ENCODE measurements around the gene CDC42BPA.
A peak's percentile ranks its signal among the peaks of the same experiment; 100 is the strongest.
"Not testable (repeated sequence)": the region's sequence is repeated elsewhere in the genome, so short reads cannot be mapped to it uniquely, and the experiment has no call there.

The CDC42BPA gene

GRCh38 chr1:227318016-227318852 is at the start of gene CDC42BPA:
Gene CDC42BPA, minus strand, starts transcription at chr1:227318492. Its CDS starts 1,310 bp downstream, at chr1:227317182.
- FAIRE-seq: no peak
- DNase-seq (ENCODE audit: low spot score): peak; percentile 87

- FAIRE-seq: no peak
- DNase-seq (ENCODE audit: low spot score): no peak
Observed at GRCh38 chr1:227368009-227368408, 49.7 kb upstream of the CDC42BPA start.

DNA sequence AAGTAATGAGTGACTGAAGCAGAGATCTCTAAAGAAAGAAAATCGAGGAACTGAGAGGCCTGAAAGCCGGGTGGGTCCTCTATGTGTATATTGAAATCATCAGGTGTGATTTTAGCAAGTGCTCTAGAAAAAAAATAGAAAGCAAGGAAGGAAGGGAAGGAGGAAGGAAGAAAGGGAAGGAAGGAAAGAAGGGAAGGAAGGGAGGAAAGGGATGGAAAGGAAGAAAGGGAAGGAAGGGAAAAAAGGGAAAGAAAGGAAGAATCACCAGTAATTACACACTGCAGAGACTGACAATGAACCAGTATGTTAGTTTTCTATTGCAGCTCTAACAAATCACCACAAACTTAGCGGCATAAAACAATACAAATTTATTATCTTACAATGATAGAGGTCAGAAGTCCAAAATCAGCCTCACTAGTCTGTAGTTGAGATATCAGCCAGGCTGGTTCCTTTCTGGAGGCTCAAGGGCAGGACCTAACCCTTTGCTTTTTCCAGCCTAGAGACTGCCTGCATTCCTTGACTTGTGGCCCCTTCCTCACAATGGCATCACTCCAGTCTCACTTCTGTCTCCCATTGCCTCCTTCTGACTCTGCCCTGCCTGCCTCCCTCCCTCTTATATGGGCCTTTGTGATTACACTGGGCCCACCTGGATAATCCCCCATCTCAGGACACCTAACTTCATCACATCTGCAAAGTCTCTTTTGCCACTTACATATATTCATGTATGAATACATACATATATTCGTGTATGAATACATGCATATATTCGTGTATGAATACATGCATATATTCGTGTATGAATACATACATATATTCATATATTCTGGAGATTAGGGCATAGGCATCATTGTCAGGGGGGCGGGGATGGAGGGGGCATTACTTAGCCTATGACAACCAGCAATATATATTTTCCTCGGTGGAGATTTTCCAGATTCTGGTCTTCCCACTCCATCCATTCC is 47.5 kb upstream of the CDC42BPA start:
- FAIRE-seq: no peak

GRCh38 chr1:227364657-227365056 is 46.4 kb upstream of the CDC42BPA start:
- FAIRE-seq (no peak), DNase-seq (ENCODE audit: low spot score) (no peak)

More for the DNA sequence above, 47.5 kb upstream of the CDC42BPA start:
- no peak for DNase-seq (ENCODE audit: low spot score)

DNA sequence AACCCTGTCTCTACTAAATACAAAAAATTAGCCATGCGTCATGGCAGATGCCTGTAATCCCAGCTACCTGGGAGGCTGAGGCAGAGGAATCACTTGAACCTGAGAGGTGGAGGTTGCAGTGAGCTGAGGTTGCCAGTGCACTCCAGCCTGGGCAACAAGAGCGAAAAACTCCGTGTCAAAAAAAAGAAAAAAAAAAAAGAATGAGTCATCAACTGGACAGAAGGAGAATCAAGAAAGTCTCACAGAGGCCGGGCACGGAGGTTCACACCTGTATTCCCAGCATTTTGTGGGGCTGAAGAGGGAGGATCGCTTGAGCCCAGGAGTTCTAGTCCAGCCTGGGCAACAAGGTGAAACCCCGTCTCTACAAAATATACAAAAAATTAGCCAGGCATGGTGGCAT is 45.5 kb upstream of the CDC42BPA start:
- no peak for DNase-seq (ENCODE audit: low spot score)
- FAIRE-seq: no peak

- no peak for FAIRE-seq
- DNase-seq (ENCODE audit: low spot score): no peak
Observed at GRCh38 chr1:227362039-227362438, 43.7 kb upstream of the CDC42BPA start.

GRCh38 chr1:227357927-227358302 is 39.6 kb upstream of the CDC42BPA start:
- FAIRE-seq (no peak), DNase-seq (ENCODE audit: low spot score) (no peak)

GRCh38 chr1:227357171-227357926 is 39.1 kb upstream of the CDC42BPA start:
- FAIRE-seq (no peak), DNase-seq (ENCODE audit: low spot score) (peak; percentile 72)

GRCh38 chr1:227356620-227357146 is 38.4 kb upstream of the CDC42BPA start:
- DNase-seq (ENCODE audit: low spot score) (peak; percentile 58), FAIRE-seq (no peak)

DNA sequence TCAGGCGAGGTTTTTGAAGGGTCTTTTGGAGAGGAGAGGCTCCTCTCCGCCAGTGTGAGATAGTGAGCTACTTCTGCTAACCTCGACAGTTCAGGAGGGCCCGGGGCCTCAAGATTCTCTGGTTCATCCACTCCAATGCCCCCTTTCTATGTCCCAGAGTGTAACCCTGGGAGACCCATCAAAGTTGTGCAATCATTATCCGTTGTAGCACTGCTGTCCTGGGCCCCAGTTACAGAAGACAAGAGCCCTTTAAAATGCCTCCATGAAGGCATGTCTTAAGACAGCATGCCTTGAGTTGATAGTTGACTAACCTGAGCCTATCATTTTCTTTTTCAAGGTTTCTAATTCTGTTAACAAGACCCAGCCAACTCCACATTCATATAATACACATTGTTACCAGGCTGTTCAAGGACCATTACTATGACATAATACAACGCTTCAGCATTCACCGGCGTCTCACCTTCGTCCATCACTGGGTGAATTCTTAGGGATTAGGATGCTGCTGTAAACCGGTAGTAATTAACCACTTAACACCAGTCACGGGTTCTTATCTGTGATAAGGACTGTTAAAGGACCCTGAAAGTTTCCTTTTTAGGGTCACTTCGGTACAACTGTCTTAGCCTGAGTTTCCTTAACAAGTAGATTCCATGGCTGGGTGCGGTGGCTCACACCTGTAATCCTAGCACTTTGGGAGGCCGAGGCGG is 37.4 kb upstream of the CDC42BPA start:
- DNase-seq (ENCODE audit: low spot score) (no peak), FAIRE-seq (no peak)

DNA sequence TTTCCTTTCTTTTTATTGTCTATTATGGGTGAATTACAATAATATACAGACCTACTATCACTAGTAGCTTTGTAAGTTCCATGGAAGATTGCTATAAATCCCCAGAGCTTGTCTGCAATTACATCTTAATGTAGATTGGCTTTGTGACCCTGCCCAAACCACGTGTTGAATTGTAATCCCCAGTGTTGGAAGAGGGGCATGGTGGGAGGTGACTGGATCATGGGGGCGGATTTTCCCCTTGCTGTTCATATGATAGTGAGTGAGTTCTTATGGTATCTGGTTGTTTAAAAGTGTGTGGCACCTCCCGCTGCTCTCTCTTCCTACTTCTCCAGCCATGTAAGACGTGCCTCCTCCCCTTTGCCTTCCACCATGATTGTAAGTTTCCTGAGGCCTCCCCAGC is 34.9 kb upstream of the CDC42BPA start:
- no peak for DNase-seq (ENCODE audit: low spot score)
- FAIRE-seq: no peak

DNA sequence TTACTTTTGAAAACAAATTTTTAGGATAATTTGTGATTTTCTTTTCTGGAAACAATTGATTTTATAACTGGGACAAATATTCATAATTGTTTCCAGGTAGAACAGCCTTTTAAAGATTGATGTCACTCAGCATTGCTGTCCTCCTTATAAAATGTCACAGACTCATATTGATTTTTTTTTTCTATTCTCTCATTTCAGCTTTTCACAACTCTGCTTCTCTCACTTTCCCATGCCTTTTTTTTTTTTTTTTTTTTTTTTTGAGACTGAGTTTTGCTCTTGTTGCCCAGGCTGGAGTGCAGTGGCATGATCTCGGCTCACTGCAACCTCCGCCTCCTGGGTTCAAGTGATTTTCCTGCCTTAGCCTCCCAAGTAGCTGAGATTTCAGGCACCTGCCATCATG is 33.9 kb upstream of the CDC42BPA start:
- FAIRE-seq; DNase-seq (ENCODE audit: low spot score): not testable (repeated sequence)

DNA sequence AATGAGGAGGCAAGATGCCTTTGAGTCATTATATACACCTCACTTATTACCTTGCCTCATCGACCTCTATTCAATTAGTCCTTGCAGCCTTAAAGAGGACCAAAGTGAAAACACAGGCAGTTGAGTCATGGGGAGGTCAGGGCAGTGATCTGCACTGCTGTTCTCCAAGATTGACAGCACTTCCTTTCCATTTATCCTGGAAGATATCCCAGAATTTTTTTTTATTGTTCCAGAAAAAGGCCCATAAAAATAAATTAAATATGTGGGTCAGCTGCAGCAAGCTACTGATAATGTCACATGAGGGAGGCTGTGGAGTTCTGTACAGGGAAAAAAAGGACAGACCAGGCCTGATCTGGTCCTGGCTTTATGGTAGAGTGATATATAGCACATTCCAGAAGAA is 33.2 kb upstream of the CDC42BPA start:
- no peak for FAIRE-seq
- no peak for DNase-seq (ENCODE audit: low spot score)

DNA sequence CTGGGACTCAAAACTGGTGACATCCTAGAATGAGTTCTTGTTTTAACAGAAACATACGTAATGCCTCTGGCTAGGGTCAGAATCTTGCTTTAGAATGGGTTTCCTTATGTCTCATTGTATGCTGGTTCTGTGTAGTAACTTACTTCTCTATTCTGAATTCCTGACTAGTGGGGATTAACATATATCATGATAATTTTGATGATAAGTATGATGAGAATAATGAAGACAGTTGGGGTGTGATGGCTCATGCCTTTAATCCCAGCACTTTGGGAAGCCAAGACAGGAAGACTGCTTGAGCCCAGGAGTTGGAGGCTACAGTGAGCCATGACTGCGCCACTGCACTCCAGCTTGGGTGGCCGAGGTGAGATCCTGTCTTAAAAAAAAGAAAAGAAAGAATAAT is 31.7 kb upstream of the CDC42BPA start:
- FAIRE-seq: no peak

DNA sequence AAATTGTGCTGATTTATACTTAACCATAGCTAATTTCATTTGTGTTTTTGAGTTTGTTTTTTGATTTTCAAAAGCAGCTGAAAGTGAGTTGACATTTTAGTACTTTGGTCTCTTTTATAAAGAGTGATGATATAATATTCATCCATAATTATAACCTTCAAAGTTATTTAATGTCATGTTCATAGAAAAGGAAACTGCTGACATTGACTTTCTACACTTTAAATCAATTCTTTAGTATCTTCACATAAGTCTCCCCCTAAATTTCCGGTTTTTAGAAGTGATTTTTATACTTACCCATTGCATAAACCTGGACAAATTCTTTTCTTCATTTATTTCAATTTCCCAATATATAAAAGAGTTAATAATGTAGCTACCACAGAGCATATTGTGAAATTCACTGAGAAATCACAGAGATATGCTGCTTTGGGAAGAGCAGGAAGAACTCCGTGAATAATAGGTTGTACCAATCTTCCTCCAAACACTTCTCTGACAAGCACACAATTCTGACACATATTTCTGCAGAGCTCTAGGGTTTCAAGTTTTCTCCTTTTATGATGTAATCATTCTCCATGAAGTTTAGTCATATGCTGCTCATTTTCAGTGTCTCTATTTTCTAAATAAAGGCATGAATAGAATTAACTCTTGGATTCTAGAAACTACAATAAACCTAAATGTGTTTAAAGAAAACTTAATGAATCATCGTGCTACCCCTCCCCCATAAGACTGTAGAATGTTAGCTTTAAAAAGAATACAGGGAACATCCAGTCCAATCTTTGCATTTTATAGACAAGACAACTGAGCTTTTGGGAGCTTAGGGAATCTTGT is 25.6 kb upstream of the CDC42BPA start:
- DNase-seq (ENCODE audit: low spot score): no peak
- no peak for FAIRE-seq

More for the DNA sequence above, 31.7 kb upstream of the CDC42BPA start:
- no peak for DNase-seq (ENCODE audit: low spot score)

DNA sequence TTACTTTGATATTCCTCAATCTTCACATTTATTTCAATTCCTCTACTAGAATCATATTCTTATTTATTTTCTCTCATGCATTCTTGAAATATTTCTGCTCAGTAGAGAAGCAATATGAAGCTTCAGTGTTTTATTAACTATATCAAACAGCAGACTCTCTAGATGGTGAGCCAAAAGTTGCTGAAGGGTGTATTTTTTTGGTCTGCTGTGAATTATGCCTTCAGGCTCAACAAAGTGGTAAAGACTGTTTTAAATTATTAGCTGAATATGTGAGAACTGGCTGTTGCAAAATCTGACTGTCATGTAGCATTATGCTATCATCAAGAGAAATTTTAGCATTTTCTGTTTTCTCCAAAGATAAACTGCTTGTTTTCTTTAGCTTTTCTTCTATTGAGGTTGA is 24.9 kb upstream of the CDC42BPA start:
- FAIRE-seq: no peak
- no peak for DNase-seq (ENCODE audit: low spot score)

GRCh38 chr1:227342075-227342829 is 24.0 kb upstream of the CDC42BPA start:
- FAIRE-seq: no peak

GRCh38 chr1:227336136-227336535 is 17.8 kb upstream of the CDC42BPA start:
- FAIRE-seq; DNase-seq (ENCODE audit: low spot score): not testable (repeated sequence)

More at GRCh38 chr1:227342075-227342829, 24.0 kb upstream of the CDC42BPA start:
- no peak for DNase-seq (ENCODE audit: low spot score)
